Measurements from ENCODE around the gene COPZ2.
A peak's percentile ranks its signal among the peaks of the same experiment; 100 is the strongest.

The COPZ2 gene

GRCh38 chr17:47980541-47980940 lies 57.1 kb downstream of the COPZ2 start:
- H3K4me3 ChIP-seq (ENCODE audit: low read depth, low read length), result no peak overlapping the region
- peaks cover 27 to 80% of the 10 kb centered on the region in 2 experiments for H3K36me3 ChIP-seq (ENCODE audit: control insufficient read depth in 2 of 2, insufficient read depth in 1 of 2, low read length in 2 of 2)
- no peak for TF ChIP-seq ZNF354C (tag by site-specific recombination; IDR thresholded peaks at IDR 0.05; ENCODE audit: borderline replicate concordance, low read depth)
- no peak for TF ChIP-seq PRDM10 (tag by site-specific recombination; IDR thresholded peaks at IDR 0.05)
- no peak for TF ChIP-seq ZNF830 (tag by site-specific recombination; IDR thresholded peaks at IDR 0.05; ENCODE audit: low read depth)
- no peak for TF ChIP-seq ZNF658 (tag by site-specific recombination; IDR thresholded peaks at IDR 0.05)
- TF ChIP-seq ZNF26 (tag by site-specific recombination; IDR thresholded peaks at IDR 0.05), result no peak
- TF ChIP-seq ZNF776 (tag by site-specific recombination; IDR thresholded peaks at IDR 0.05; ENCODE audit: borderline replicate concordance), result no peak
- TF ChIP-seq MEIS1 (CRISPR knock-in tag; IDR thresholded peaks at IDR 0.05; ENCODE audit: borderline replicate concordance), result no peak
- TF ChIP-seq ZEB2 (tag by site-specific recombination; IDR thresholded peaks at IDR 0.05), result no peak
- no peak for TF ChIP-seq ZNF274 (IDR thresholded peaks at IDR 0.05; ENCODE audit: low read length)
- no peak for TF ChIP-seq ZNF274 (tag by site-specific recombination; IDR thresholded peaks at IDR 0.05; ENCODE audit: borderline replicate concordance)
- no peak for TF ChIP-seq ZNF621 (tag by site-specific recombination; IDR thresholded peaks at IDR 0.05)
- no peak for TF ChIP-seq KLF16 (tag by site-specific recombination; IDR thresholded peaks at IDR 0.05)
- TF ChIP-seq ZBTB6 (tag by site-specific recombination; IDR thresholded peaks at IDR 0.05), result no peak
- no peaks in the 10 kb centered on the region for H3K9me3 ChIP-seq (ENCODE audit: control insufficient read depth, insufficient read depth, low read depth, low read length)
- ChIA-PET POLR2A (no interaction called here), CTCF (interaction anchor here (1.2 to 21.9 kb wide), 4 partner anchors 9 to 36 kb away, joined by 3 to 592 read pairs (median 204); partner anchors contain the start of genes CDK5RAP3, PNPO and PRR15L)
- no peaks in the 10 kb centered on the region for H3K4me1 ChIP-seq (ENCODE audit: control insufficient read depth, insufficient read depth, low read length)
- no peak overlapping the region for H3K27ac ChIP-seq (ENCODE audit: extremely low read depth, low read depth, low read length)

- Histone ChIP-seq H3K27ac (ENCODE audit: extremely low read depth, low read depth, low read length) (no peak overlapping the region), H3K9me3 (ENCODE audit: control insufficient read depth, insufficient read depth, low read depth, low read length) (no peaks in the 10 kb centered on the region), H3K4me1 (ENCODE audit: control insufficient read depth, insufficient read depth, low read length) (no peaks in the 10 kb centered on the region), H3K4me3 (ENCODE audit: low read depth, low read length) (no peak overlapping the region), H3K36me3 (ENCODE audit: control insufficient read depth in 2 of 2, insufficient read depth in 1 of 2, low read length in 2 of 2) (peaks cover 34 to 92% of the 10 kb centered on the region in 2 experiments)
- CTCF ChIA-PET, result interaction anchor here (0.6 to 21.9 kb wide), 33 partner anchors 8 to 1903 kb away, joined by 3 to 592 read pairs (median 5); partner anchors contain the start of genes CBX1, CDK5RAP3, PNPO and PRR15L
- POLR2A ChIA-PET, result interaction anchor here (0.8 to 1.6 kb wide), 5 partner anchors 8 to 43 kb away, joined by 3 to 7 read pairs (median 3); partner anchors contain the start of gene CDK5RAP3
- TF ChIP-seq ZNF654 (tag by site-specific recombination; IDR thresholded peaks at IDR 0.05; ENCODE audit: low read depth) (peak; percentile 74), ZNF645 (tag by site-specific recombination; IDR thresholded peaks at IDR 0.05) (no peak), GFI1B (tag by site-specific recombination; IDR thresholded peaks at IDR 0.05) (no peak), YY1 (tag by site-specific recombination; IDR thresholded peaks at IDR 0.05) (no peak), ZFP3 (tag by site-specific recombination; IDR thresholded peaks at IDR 0.05; ENCODE audit: low read depth) (no peak), ZNF513 (tag by site-specific recombination; IDR thresholded peaks at IDR 0.05) (no peak), KLF10 (tag by site-specific recombination; IDR thresholded peaks at IDR 0.05) (no peak), KLF17 (tag by site-specific recombination; IDR thresholded peaks at IDR 0.05) (0 out of 2 replicates have a peak, but pooled peaks have one; percentile 26), ZNF664 (tag by site-specific recombination; IDR thresholded peaks at IDR 0.05) (no peak)
Measured at GRCh38 chr17:47978324-47978723, 59.3 kb downstream of the COPZ2 start.
